Smooth muscle cell (in vitro differentiated cells): Measurements from ENCODE around the gene C9orf40. TPM values are rescaled to one million over a fixed set of nuclear protein-coding genes. Genes with fewer than 3 reads are reported as not detected.

Source experiments
- DNase-seq: peaks from one replicate; lab custom pipeline; 2025; ENCODE audit not compliant: unreplicated experiment; lab: John Stamatoyannopoulos, UW
- H2AFZ ChIP-seq: fragments of 200-600 bp; sonication (generic); 2 replicates; pipeline ENCODE4 v1.6.0; 2016; ENCODE audit warnings: antibody characterized with exemption, low read depth, mild to moderate bottlenecking
- H3F3A ChIP-seq: fragments of 200-600 bp; sonication (generic); 2 replicates; pipeline ENCODE4 v1.6.0; 2017; ENCODE audit warnings: antibody characterized with exemption, low read depth
- H3K27ac ChIP-seq: fragments of 200-600 bp; sonication (generic); 2 replicates; pipeline ENCODE4 v1.5.1; 2016; ENCODE audit warnings: low read depth, mild to moderate bottlenecking
- H3K27me3 ChIP-seq: fragments of 200-600 bp; sonication (generic); 2 replicates; pipeline ENCODE4 v1.6.1; 2016; ENCODE audit warnings: low read depth, mild to moderate bottlenecking
- H3K36me3 ChIP-seq: fragments of 200-600 bp; sonication (generic); 2 replicates; pipeline ENCODE4 v1.5.1; 2016; ENCODE audit warnings: low read depth
- H3K4me1 ChIP-seq: fragments of 200-600 bp; sonication (generic); 2 replicates; pipeline ENCODE4 v1.5.1; 2016; ENCODE audit warnings: low read depth
- H3K4me2 ChIP-seq: fragments of 200-600 bp; sonication (generic); 2 replicates; pipeline ENCODE4 v1.6.0; 2016; ENCODE audit warnings: mild to moderate bottlenecking
- H3K4me3 ChIP-seq: fragments of 200-600 bp; sonication (generic); 2 replicates; pipeline ENCODE4 v1.5.1; 2016; ENCODE audit warnings: mild to moderate bottlenecking
- H3K79me2 ChIP-seq: fragments of 200-600 bp; sonication (generic); 2 replicates; pipeline ENCODE4 v1.6.0; 2016; ENCODE audit warnings: low read depth, mild to moderate bottlenecking
- H3K9ac ChIP-seq: fragments of 200-600 bp; sonication (generic); 2 replicates; pipeline ENCODE4 v1.6.0; 2016; ENCODE audit warnings: low read depth
- H3K9me3 ChIP-seq: fragments of 200-600 bp; sonication (generic); replicated peaks from 2 replicates; pipeline ENCODE4 v1.5.1; 2016; ENCODE audit warnings: low read depth
- H4K20me1 ChIP-seq: fragments of 200-600 bp; sonication (generic); 2 replicates; pipeline ENCODE4 v1.6.0; 2016; ENCODE audit warnings: low read depth
- WGBS: methylation state at CpG from one replicate; pipeline ENCODE4 v1.1.7; 2016; ENCODE audit warnings: low lambda C conversion rate; 5-methylcytosine and 5-hydroxymethylcytosine counted together
- polyA plus RNA-seq: library from polyadenylated mRNA; unstranded; fragments of >200 nt; fragmentation: Nextera tagmentation; extraction: Ambion mirVana; gene quantifications from 2 replicates; pipeline ENCODE4 v1.2.1, GENCODE V29; 2016
- total RNA-seq: library from RNA; depleted of rRNA; stranded (reverse); fragments of >200 nt; gene quantifications from 2 replicates; pipeline ENCODE4 v1.2.3, GENCODE V29; 2014
- TF ChIP-seq, protein P1 (sequence below): fragments of 200-600 bp; sonication (generic); IDR thresholded peaks from 2 replicates; pipeline ENCODE4 v1.5.1; 2017; ENCODE audit warnings: borderline replicate concordance, mild to moderate bottlenecking, antibody characterized with exemption; ENCODE audit not compliant: insufficient read depth, poor library complexity, severe bottlenecking

Gene C9orf40
- total and polyA plus RNA-seq, 2 experiments from 2014 or later, result 8.0 to 12.1 TPM

DNA sequence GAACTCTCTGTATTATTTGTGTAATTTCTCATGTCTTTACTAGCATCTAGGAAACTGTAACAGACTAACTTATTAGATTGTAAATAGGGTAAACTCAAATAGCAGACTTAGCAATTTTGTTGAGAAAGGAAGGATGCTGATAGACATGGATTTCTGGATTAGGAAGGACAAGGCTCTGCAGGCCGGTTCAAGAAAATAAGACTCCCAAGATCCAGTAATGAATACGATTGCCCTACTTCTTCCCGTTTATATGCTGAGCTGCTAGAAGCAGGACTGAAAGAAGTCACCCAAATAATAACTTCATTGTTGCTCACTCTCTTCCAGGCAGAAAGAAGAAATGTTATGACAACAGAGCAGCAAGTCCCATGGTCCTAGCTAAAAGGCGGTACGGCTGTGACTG lies 22.8 kb upstream of the C9orf40 start:
- no peak for DNase-seq
- H3K4me2 ChIP-seq, result no peak overlapping the region
- no peaks in the 10 kb centered on the region for H3K79me2 ChIP-seq
- H3K4me1 ChIP-seq, result no peaks in the 10 kb centered on the region
- H3F3A ChIP-seq, result no peaks in the 10 kb centered on the region
- no peak overlapping the region for H3K9ac ChIP-seq
- no peak overlapping the region for H2AFZ ChIP-seq
- no peaks in the 10 kb centered on the region for H3K36me3 ChIP-seq
- H3K9me3 ChIP-seq, result no peaks in the 10 kb centered on the region
- WGBS, result 94% methylated on average over 5 of the region's 5 CpGs
- no peaks in the 10 kb centered on the region for H4K20me1 ChIP-seq
- no peak overlapping the region for H3K27ac ChIP-seq
- no peaks in the 10 kb centered on the region for H3K27me3 ChIP-seq
- no peak overlapping the region for H3K4me3 ChIP-seq
- TF ChIP-seq, protein P1, sequence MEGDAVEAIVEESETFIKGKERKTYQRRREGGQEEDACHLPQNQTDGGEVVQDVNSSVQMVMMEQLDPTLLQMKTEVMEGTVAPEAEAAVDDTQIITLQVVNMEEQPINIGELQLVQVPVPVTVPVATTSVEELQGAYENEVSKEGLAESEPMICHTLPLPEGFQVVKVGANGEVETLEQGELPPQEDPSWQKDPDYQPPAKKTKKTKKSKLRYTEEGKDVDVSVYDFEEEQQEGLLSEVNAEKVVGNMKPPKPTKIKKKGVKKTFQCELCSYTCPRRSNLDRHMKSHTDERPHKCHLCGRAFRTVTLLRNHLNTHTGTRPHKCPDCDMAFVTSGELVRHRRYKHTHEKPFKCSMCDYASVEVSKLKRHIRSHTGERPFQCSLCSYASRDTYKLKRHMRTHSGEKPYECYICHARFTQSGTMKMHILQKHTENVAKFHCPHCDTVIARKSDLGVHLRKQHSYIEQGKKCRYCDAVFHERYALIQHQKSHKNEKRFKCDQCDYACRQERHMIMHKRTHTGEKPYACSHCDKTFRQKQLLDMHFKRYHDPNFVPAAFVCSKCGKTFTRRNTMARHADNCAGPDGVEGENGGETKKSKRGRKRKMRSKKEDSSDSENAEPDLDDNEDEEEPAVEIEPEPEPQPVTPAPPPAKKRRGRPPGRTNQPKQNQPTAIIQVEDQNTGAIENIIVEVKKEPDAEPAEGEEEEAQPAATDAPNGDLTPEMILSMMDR, result no peak

DNA sequence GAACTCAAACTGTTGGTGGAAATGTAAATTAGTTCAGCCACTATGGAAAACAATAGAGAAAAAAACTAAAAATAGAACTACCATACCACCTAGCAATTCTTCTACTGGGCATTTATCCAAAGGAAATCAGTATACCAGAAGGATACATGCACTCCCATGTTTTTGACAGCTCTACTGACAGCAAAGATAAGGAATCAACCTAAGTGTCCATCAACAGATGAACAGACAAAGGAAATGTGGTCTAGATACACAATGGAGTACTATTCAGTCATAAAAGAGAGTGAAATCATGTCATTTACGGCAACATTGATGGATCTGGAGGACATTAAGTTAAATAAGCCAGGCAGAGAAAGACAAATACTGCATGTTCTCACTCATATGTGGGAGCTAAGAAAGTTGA lies 21.8 kb upstream of the C9orf40 start:
- no peaks in the 10 kb centered on the region for H3K79me2 ChIP-seq
- H3K4me3 ChIP-seq, result no peak overlapping the region
- no peaks in the 10 kb centered on the region for H3F3A ChIP-seq
- no peaks in the 10 kb centered on the region for H3K4me1 ChIP-seq
- H3K27ac ChIP-seq, result no peak overlapping the region
- no peak overlapping the region for H3K4me2 ChIP-seq
- H3K9ac ChIP-seq, result no peak overlapping the region
- DNase-seq, result no peak
- H4K20me1 ChIP-seq, result no peaks in the 10 kb centered on the region
- no peaks in the 10 kb centered on the region for H3K27me3 ChIP-seq
- H2AFZ ChIP-seq, result no peak overlapping the region
- no peaks in the 10 kb centered on the region for H3K36me3 ChIP-seq
- H3K9me3 ChIP-seq, result no peaks in the 10 kb centered on the region
- 97% methylated on average over 1 of the region's 1 CpG for WGBS
- TF ChIP-seq, protein P1, result no peak

DNA sequence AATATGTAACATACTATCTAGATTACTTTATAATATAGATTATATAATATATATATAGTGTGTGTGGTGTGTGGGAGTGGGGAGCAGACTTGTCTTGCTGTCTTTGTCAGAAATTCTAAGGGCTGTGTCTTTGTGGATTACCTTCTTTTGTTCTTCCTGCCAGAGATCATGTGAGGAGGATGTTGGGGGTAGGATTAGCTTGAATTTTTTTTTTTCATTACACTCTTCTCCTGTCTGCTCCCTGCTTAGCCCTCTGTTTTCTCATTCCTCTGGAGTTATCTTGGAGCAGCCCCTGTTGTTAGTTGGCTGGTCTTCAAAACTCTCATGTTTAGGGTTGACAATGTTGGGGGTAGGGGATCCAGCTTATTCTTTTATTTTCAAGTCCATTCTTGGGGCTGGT lies 21.0 kb upstream of the C9orf40 start:
- no peak for DNase-seq
- Histone ChIP-seq H3K9me3 (no peaks in the 10 kb centered on the region), H4K20me1 (no peaks in the 10 kb centered on the region), H3K79me2 (no peaks in the 10 kb centered on the region), H3F3A (no peaks in the 10 kb centered on the region), H3K4me2 (no peak overlapping the region), H3K4me1 (no peaks in the 10 kb centered on the region), H2AFZ (no peak overlapping the region), H3K36me3 (no peaks in the 10 kb centered on the region), H3K27ac (no peak overlapping the region), H3K9ac (no peak overlapping the region), H3K27me3 (no peaks in the 10 kb centered on the region), H3K4me3 (no peak overlapping the region)
- TF ChIP-seq, protein P1, result no peak

DNA sequence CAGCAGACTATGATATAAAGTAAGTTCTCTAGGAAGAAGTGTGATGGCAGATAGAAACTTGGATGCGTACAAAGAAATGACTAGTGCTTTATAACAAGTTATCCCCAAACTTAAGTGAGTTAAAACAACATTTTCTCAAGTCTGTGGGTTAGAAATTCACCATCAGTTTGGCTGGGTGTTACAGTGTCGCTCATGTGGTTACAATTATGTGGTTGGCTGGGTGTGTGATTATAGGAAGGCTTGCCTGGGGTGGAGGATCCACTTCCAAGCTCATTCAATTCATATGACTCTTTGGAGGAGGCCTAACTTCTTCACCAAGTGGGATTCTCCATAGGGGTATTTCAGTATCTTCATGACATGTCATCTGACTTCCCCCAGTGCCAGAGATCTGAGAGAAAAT lies 10.3 kb upstream of the C9orf40 start:
- H3K9me3 ChIP-seq, result no peaks in the 10 kb centered on the region
- no peak overlapping the region for H3K27ac ChIP-seq
- no peaks in the 10 kb centered on the region for H3K27me3 ChIP-seq
- TF ChIP-seq, protein P1, result no peak
- H3F3A ChIP-seq, result no peaks in the 10 kb centered on the region
- no peak overlapping the region for H3K4me3 ChIP-seq
- no peaks in the 10 kb centered on the region for H4K20me1 ChIP-seq
- no peak for DNase-seq
- 97% methylated on average over 2 of the region's 2 CpGs for WGBS
- no peak overlapping the region for H2AFZ ChIP-seq
- H3K4me1 ChIP-seq, result no peaks in the 10 kb centered on the region
- no peaks in the 10 kb centered on the region for H3K79me2 ChIP-seq
- no peak overlapping the region for H3K9ac ChIP-seq
- no peaks in the 10 kb centered on the region for H3K36me3 ChIP-seq
- no peak overlapping the region for H3K4me2 ChIP-seq
